Measurements from ENCODE around the gene FITM2.
A peak's percentile ranks its signal among the peaks of the same experiment; 100 is the strongest.
"Not testable (repeated sequence)": the region's sequence is repeated elsewhere in the genome, so short reads cannot be mapped to it uniquely, and the experiment has no call there.

FITM2 gene, protein sequence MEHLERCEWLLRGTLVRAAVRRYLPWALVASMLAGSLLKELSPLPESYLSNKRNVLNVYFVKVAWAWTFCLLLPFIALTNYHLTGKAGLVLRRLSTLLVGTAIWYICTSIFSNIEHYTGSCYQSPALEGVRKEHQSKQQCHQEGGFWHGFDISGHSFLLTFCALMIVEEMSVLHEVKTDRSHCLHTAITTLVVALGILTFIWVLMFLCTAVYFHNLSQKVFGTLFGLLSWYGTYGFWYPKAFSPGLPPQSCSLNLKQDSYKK

DNA sequence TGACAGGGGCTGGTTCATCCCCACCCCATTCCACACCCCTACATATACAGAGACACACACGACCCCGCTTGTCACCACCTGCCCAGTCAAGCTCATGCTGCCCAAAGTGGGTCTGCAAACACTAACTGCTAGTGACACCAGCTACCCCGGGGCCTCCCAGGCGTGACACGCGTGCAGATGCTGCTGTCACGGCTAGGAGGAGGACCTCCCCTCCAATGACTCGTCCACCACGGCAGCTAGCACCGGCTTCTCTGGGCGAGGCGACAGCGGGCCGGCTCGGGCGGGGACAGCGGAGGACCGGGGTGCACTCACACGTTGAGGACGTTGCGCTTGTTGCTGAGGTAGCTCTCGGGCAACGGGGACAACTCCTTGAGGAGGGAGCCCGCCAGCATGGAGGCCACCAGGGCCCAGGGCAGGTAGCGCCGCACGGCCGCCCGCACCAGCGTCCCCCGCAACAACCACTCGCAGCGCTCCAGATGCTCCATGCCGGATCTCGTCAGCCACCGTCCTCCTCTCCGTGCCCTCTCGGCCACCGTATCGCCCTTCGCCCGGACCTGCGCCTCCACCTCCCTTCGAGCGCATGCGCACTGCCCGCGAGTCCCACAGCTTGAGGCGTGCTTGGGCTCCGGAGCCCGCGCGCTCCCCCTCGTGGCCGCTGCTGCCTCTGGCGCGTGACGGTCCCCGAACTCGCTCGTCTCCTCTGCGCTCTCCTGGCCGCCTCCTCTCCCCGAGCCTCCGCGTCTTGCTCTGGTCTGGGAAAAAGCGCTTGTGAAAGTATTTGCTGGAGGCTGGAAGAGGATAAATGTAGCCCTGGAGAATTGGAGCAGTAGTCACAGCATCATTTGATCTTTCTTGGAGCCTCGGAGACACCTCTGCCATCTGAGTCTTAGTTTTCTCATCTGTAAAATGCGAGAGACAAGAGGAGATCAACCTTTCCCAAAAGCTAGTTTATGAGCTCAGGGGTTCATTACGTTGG, at the start of gene FITM2:
TSS of gene FITM2 (minus strand) at position 539 of the 976 bp plus-strand sequence. CDS start at position 485, 54 bp downstream.
- DNase-seq (ENCODE audit: low read depth in 3 of 3), result peak; percentile 97 to 98 (median 97)

DNA sequence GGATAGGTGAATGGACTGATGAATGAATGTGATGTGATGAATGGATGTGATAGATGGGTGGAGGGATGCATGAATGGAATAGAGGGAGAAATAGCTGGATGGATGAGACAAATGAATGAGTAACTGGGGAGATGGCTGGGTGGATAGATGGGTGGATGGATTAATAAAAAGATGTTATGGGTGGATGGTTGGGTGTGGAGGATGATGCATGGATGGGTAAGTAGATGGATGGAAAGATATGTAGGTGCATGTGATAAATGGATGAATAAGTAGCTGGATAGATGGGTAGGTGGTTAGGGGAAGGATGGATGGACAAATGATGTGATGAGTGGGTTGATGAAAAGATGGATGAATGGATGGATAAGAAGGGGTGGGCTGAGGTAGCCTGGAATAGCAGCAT, 49.2 kb upstream of the FITM2 start:
- DNase-seq (ENCODE audit: low read depth in 3 of 3), result no peak

DNA sequence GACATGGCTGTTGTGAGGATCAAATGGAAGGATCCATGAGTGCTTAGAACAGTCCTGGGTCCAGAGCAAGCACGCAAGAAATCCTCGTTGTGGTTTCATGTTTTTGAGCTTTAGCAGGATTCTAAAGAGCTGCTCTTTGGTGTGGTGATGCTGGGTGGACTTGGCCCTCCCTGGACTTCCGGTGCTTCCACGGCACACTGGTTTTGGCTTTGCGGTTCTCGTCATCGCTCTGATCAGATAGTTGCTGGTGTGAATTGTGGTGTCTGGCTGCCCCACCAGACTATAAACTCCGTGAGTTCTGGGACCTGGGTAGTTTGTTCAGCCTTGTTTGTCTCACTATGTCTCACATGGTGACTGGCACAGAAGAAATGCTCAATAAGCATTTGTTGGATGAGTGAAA, 47.8 kb upstream of the FITM2 start:
- DNase-seq (ENCODE audit: low read depth in 3 of 3), result no peak

DNA sequence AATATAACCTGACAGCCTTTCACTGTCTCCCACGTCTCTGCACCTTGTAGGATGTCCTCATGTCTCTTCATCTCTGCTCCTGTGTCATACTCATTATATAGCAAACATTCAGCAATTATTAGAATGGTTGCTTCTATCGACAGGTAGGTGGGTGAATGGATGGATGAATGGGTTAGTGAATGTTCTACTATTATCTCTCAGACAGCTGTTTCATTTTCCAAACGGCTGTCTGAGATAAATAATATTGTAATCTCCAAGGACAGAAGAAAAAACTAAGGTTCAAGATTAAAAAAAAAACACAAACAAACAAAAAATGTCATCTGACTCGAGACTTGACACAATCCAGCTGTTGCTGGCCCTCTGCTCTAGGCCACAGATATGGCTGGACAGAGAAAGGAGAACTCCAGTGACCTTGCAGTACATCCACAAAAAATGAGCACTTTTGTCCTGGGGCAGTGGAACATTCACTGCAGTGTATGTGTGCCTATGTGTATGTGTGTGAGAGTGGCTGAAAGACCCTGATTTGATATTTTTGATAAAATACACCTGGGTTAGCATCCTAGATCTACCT, 46.6 kb upstream of the FITM2 start:
- DNase-seq (ENCODE audit: low read depth in 3 of 3), result no peak

DNA sequence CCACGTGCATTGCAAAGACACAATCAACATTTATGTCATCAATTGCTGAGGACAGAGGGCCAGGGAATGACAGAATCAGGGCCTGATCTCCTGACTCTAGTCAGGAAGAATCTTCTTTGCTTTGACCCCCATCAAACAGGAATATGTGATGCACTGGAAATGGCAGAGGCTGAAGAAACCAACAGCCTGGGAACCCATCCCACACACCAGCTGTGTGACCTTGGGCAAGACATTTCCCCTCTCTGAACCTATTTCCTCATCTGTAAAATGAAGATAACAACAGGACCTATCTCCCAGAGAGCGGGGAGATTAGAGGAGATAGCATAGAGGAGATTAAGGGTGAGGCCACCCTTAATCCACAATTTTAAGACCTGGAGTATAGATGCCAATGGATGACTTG, 46.0 kb upstream of the FITM2 start:
- DNase-seq (ENCODE audit: low read depth in 3 of 3), result no peak

DNA sequence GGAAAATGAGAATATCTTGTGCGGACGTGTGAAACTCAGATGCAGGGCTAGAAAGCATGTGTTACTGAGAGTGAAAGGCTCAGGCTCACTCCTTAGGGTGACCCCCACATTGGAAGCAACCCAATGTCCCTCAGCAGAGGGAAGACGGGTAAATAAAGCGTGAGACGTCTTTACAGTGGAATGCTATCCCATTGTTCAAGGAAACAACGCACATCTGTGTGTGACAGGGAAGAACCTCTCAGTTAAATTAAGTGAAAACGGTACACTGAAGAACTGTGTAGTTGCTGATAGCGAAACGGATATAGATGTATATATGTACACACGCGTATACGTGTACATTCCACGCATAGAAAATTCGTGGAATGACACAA, 45.3 kb upstream of the FITM2 start:
- no peak for DNase-seq (ENCODE audit: low read depth in 3 of 3)

DNA sequence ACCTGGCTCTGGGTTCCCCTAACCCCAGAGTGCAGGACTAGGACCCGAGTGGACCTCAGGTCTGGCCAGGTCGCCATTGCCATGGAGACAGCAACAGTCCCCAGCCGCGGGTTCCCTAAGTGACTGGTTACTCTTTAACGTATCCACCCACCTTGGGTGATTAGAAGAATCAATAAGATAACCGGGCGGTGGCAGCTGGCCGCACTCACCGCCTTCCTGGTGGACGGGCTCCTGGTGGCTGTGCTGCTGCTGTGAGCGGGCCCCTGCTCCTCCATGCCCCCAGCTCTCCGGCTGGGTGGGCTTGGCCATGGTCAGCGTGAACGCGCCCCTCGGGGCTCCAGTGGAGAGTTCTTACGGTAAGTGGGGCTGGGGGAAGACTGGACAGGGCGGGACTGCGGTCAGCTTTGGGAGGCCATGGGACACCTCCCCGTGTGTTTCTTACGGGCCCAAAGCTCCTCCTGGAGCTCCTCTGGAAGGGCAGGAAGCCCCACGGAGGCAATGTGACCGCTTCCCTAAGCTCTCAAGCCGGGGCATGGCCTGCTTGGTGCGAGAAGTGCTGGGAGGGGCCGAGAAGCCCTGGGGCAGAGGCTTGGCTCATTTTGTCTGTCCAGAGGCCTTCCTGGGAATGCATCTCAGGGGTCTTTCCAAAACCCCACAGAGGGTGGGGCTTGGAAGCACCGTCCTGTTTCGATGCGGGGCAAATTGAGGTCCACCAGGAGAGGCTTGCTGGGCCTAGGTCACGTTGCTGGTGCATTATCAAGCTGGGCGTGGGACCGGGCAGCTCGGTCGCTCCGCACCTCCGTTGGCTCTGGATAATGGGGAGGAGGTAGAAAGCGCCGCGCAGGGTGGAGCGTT, 44.7 kb upstream of the FITM2 start, which contains the start of gene HNF4A:
TSS of gene HNF4A (plus strand) at position 202 of the 855 bp plus-strand sequence. CDS start at position 308, 106 bp downstream.
- DNase-seq (ENCODE audit: low read depth in 3 of 3), result no peak

DNA sequence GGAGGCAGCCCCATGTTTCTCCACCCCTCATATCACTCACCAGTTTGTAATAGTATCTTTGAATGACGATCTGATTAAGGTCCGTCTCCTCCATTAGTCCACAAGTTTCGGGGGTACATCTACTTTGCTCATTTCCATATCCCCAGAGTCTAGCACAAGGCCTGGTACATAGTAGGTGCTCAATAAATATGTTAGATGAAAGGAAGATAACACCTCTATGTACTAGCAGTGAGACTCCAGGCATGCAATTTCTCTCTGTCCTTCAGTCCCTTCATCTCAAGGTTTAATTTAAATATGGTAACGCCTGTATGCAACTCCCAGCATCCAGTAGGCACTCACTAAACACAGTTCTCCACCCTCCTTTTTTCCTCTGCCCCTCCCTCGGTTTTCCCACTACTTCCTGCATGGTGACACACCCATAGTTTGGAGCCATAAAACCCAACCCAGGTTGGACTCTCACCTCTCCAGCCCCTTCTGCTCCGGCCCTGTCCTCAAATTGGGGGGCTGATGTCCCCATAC, 44.0 kb upstream of the FITM2 start:
- DNase-seq (ENCODE audit: low read depth in 3 of 3), result no peak

DNA sequence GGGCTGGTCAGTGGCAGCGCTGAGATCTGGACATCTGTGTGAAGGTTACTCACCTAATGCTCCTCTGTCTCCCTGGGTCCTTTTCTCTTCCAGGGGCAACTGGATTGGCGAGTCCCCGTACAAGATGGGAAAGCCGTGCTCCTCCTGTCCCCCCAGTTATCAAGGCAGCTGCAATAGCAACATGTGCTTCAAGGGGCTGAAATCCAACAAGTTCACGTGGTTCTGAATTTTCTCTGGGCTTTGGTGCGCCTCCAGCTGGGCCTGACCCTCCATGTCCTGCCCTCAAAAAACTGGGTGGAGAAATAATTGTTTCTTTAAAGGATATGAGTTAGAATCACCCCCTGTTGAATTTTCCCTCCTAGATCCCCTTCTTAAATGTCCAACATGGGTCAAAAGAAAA, 39.6 kb upstream of the FITM2 start:
- DNase-seq (ENCODE audit: low read depth in 3 of 3), result no peak

DNA sequence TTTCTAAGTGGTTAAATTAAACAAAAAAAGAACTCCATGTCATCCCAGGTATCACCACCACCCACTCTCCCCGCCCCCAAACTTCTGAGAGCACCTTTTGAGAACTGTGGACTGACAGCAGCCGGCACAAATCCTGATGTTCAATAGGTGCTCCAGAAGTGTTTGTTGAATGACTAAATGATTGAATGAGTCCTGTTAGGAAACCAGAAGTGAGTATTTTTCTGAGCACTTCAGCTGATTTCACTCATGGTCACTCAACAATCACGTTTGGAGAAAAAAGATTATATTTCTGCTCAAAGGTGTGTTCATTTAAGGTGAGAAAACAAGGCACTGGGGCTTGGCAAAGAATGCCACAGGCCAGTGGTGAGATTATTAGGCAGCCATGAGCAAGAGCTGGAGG, 38.3 kb upstream of the FITM2 start:
- no peak for DNase-seq (ENCODE audit: low read depth in 3 of 3)

DNA sequence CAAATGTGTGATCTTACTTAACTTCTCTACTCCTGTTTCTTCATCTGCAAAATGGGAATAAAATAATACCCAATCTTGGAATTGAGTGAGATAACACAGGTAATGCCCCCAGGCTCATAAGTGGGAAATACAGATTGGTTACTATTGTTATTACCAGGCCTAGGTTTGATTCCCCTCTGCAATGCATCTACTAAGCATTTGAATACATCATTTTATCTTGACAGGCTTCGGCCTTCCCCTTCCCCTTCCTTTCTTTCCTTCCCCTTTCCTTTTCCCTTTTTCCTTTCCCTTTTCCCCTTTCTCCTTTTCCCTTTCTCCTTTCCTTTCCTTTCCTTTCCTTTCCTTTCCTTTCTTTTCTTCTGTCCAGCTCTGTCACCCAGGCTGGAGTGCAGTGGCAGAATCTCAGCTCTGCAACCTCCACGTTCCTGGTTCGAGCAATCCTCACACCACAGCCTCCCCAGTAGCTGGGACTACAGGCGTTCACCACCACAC, 37.2 kb upstream of the FITM2 start:
- no peak for DNase-seq (ENCODE audit: low read depth in 3 of 3)

DNA sequence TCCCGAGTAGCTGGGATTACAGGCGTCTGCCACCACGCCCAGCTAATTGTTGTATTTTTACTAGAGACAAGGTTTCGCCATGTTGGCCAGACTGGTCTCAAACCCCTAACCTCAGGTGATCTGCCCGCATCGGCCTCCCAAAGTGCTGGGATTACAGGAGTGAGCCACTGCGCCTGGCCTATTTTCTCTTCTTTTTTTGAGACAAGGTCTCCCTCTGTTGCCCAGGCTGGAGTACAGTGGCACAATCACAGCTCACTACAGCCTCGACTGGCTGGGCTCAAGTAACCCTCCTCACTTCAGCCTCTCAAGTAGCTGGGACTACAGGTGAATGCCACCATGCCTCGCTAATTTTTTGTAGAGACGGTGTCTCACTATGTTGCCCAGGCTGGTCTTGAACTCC, 34.9 kb upstream of the FITM2 start:
- DNase-seq (ENCODE audit: low read depth in 3 of 3), result not testable (repeated sequence)

DNA sequence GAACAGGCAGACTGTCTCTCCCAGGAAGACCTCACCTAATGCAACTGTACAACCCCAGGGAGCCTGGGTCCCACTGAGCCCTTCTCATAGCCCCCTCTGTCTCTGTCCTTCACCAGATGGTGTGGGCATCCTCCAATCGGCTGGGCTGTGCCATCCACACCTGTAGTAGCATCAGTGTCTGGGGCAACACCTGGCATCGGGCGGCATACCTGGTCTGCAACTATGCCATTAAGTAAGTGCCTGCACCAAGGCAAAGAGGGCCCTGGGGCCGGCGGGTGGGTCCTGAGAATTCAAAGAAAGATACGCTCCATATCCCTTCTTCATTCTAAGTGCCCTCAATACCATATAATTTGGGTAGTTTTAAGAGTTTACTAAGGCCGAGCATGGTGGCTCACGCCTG, 34.1 kb upstream of the FITM2 start:
- no peak for DNase-seq (ENCODE audit: low read depth in 3 of 3)

DNA sequence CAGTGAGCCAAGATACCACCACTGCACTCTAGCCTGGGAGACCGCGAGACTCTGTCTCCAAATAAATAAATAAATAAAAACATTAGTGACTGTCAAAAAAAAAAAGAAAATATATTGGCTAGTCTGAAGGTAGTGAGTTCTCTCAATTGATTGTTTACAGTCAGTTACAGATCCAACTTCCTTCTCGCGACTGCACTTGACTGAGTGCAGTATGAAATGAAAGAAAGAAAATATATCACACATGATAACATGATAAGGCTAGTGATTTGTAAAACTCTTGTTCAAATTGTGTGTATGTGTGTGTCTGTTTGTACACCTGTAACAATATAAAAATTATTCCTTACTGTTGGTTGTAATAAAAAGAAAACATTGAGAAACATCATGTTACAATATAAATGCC, 33.7 kb upstream of the FITM2 start:
- DNase-seq (ENCODE audit: low read depth in 3 of 3), result no peak

DNA sequence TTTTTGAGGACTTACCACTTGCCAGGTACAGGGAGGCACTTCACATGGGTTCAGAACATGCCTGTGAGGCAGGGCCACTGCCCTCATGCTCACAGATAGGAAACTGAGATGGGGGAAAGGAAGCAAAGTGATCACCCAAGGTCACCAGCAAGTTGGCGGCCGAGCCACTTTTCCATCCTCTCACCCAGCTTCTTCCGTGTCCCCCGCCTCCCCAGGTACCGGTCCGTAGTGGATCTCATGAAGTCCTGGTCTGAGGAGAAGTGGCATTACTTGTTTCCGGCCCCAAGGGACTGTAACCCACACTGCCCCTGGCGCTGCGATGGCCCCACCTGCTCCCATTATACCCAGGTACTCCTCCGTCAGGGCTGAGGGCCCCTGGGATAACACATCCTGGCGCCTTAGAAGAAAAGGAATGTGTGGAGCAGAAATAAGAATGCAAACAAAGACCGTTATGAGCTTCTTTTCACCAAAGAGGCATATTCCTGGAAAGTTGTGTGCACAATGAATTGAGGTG, 32.2 kb upstream of the FITM2 start:
- DNase-seq (ENCODE audit: low read depth in 3 of 3), result no peak

DNA sequence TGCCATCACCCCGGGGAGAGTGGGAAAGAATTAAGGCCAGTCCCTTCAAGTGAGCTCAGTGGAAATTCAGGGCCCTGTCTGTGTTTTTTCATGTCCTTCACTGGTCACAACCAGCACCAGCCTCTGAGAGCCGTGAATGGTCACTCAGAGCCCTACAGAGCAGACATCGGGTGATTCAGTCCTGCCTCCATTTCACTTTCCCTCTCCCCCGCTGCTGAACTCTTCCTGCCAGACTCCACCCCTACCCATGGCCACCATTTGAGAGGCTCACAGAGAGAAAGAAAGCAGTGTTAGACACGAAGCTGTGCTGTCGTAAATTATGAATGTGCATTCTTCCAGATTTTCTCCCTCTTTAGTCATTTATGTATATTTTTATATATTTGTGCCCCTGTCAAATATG, 31.2 kb upstream of the FITM2 start:
- no peak for DNase-seq (ENCODE audit: low read depth in 3 of 3)

DNA sequence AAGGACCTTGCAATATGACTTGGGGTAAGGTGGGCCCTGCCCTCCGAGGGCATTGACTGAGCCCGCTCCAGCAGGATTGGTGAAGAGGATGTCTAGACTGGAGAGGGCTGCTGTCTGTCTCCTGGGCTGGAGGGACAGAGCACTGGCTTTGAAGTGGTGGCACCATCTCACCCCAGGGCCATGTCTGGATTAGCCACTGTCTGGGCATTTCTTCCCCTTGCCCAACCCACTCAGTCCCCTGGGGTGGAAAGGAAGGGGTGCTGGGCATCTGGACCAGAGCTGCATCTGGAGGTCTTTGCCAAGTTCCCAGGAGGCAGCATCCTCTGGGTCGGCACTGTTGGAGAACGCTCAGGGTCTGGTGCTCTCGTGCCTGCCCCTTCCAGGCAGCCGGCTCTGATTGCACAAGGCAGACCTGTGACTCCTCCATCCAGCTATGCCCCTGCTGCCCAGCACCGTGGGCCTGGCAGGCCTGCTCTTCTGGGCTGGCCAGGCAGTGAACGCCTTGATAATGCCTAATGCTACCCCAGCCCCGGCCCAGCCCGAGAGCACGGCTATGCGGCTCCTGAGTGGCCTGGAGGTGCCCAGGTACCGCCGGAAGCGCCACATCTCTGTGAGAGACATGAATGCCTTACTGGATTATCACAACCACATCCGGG, 25.9 kb upstream of the FITM2 start, which contains the start of gene R3HDML:
TSS of gene R3HDML (plus strand) at position 319 of the 656 bp plus-strand sequence. CDS start at position 434, 115 bp downstream.
- DNase-seq (ENCODE audit: low read depth in 3 of 3), result no peak

DNA sequence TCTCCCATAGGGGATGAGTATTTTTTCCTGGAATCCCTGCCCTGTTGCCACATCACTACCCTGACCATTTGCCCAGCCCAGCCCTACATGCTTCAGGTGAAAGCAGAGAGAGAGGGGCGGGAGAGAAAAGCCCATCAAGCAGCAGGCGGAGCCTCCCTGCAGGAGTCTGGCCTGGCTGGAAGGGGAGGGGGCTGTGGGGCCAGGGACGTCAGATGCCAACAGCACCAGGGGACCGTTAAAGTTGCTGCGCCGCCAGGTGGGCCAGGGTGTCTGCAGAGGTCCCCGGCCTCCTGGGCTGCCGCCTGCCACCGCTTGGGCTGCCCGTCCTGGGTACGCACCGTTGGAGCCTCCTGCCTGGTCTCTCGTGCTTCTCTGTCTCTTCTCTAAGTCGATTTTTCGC, 25.1 kb upstream of the FITM2 start:
- no peak for DNase-seq (ENCODE audit: low read depth in 3 of 3)

DNA sequence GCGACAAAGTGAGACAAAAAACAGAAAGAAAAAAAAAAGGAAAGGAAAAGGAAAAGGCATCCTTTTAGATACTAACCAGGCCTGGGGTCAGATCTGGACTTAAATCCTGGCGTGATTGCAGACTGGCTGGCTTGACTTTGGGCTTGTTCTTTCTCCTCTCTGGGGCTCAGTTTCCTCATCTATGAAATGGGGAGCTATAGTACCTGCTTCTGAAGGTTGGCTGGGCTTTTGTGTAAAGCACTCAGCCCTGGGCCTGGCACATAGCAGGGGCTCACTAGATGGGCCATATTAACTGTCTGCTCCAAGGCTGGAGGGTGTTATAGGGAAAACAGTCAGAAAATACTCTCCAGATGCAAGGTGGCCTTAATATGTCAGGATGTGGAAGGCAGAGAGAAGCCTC, 24.7 kb upstream of the FITM2 start:
- no peak for DNase-seq (ENCODE audit: low read depth in 3 of 3)

DNA sequence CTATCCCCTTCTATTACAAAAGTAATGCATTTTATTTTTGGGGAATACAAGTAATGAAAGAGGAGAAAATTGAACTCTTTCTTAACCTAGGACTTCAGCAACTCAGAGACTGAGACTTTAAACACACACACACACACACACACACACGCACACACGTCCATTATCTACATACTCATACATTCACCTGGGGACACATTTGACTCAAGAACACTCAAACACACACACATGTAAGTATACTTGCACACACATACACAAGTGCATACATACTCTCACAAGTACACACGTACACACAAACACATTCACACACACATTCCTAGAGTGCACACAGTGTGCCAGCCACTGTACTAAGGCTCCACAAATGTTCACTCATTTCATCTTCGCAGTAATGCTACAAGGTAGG, 23.7 kb upstream of the FITM2 start:
- no peak for DNase-seq (ENCODE audit: low read depth in 3 of 3)
